ENCODE data around the gene RNMT. TPM values are rescaled to one million over a fixed set of nuclear protein-coding genes. Genes with fewer than 3 reads are reported as not detected.
"Not testable (repeated sequence)": the region's sequence is repeated elsewhere in the genome, so short reads cannot be mapped to it uniquely, and the experiment has no call there.

Gene RNMT
- total RNA-seq, 1 donor from 2014 or later, result 30.7 TPM

DNA sequence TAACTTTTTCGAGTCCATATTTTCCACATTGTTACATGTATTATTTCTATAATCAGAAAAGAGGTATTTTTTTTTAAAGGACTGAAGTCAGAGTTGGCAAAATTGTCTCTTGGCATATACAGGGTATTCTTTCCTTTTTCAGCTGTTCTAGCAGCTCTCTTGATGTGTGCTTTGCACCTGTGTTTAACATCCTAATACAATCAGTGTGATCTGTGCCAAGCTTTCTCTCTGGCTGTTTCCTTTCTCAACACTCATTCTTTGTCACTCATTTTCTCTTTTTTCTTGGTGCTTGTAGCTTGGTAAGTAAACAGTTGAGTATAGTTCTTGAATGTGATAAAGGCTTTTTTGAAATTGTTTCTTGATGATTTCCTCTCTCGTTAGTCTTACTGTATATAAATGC is 9.2 kb downstream of the RNMT start:
- Mint-ChIP-seq H3K4me1 (ENCODE audit: unreplicated experiment) (no peaks in the 10 kb centered on the region), H3K4me3 (ENCODE audit: unreplicated experiment) (no peak overlapping the region), H3K27me3 (ENCODE audit: unreplicated experiment) (no peaks in the 10 kb centered on the region), H3K27ac (ENCODE audit: unreplicated experiment) (no peak overlapping the region), H3K36me3 (ENCODE audit: low read depth, unreplicated experiment) (peaks cover 17% of the 10 kb centered on the region), H3K9me3 (ENCODE audit: unreplicated experiment) (no peaks in the 10 kb centered on the region)
- no peak for DNase-seq (ENCODE audit: low spot score)
- TF ChIP-seq, protein P1, sequence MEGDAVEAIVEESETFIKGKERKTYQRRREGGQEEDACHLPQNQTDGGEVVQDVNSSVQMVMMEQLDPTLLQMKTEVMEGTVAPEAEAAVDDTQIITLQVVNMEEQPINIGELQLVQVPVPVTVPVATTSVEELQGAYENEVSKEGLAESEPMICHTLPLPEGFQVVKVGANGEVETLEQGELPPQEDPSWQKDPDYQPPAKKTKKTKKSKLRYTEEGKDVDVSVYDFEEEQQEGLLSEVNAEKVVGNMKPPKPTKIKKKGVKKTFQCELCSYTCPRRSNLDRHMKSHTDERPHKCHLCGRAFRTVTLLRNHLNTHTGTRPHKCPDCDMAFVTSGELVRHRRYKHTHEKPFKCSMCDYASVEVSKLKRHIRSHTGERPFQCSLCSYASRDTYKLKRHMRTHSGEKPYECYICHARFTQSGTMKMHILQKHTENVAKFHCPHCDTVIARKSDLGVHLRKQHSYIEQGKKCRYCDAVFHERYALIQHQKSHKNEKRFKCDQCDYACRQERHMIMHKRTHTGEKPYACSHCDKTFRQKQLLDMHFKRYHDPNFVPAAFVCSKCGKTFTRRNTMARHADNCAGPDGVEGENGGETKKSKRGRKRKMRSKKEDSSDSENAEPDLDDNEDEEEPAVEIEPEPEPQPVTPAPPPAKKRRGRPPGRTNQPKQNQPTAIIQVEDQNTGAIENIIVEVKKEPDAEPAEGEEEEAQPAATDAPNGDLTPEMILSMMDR (IDR thresholded peaks at IDR 0.05; ENCODE audit: unreplicated experiment), result no peak

DNA sequence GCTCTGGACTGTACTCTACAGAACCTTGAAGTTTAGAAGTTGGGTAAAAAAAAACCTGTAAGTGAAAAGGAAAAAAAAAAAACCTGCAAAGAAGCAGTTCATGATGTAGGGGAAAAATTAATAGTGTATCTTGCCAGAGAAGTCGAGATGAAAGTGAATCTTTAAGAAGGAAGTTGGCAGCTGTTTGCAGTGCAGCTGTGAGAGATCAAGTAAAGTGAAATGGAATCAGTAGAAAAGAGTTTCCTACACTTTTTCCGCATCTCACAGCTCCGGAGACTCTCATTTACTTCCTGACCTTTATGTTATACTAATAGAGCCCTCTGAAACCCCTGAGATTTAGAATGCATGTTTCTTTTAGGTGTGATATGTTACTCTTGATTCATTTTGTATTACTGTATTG is 19.2 kb downstream of the RNMT start:
- no peak for DNase-seq (ENCODE audit: low spot score)
- TF ChIP-seq, protein P1 (IDR thresholded peaks at IDR 0.05; ENCODE audit: unreplicated experiment), result no peak
- H3K27me3 Mint-ChIP-seq (ENCODE audit: unreplicated experiment), result no peaks in the 10 kb centered on the region
- H3K4me1 Mint-ChIP-seq (ENCODE audit: unreplicated experiment), result no peaks in the 10 kb centered on the region
- H3K27ac Mint-ChIP-seq (ENCODE audit: unreplicated experiment), result no peak overlapping the region
- no peaks in the 10 kb centered on the region for H3K9me3 Mint-ChIP-seq (ENCODE audit: unreplicated experiment)
- no peak overlapping the region for H3K4me3 Mint-ChIP-seq (ENCODE audit: unreplicated experiment)
- H3K36me3 Mint-ChIP-seq (ENCODE audit: low read depth, unreplicated experiment), result peaks cover 29% of the 10 kb centered on the region

DNA sequence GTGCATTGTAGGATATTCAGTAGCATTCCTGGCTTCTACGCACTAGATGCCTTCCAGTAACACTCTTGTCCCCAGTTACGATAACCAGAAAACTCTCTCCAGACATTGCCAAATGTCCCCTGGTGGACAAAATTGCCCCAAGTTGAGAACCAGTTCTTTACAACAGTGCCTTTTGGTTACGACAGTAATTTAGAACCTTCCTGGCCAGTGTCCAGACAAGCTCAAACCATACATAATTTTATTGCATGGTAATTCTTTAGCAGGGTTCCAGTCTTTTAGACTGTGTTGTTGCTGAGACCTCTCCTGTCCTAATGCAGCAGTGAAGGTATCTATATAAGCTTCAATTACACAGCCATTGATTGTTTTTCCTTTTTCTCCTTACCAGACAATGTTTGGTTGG is 20.2 kb downstream of the RNMT start:
- Mint-ChIP-seq H3K27ac (ENCODE audit: unreplicated experiment) (no peak overlapping the region), H3K4me1 (ENCODE audit: unreplicated experiment) (no peaks in the 10 kb centered on the region), H3K9me3 (ENCODE audit: unreplicated experiment) (no peaks in the 10 kb centered on the region), H3K36me3 (ENCODE audit: low read depth, unreplicated experiment) (peaks cover 33% of the 10 kb centered on the region), H3K4me3 (ENCODE audit: unreplicated experiment) (no peak overlapping the region), H3K27me3 (ENCODE audit: unreplicated experiment) (peaks cover 2% of the 10 kb centered on the region)
- TF ChIP-seq, protein P1 (IDR thresholded peaks at IDR 0.05; ENCODE audit: unreplicated experiment), result no peak
- DNase-seq (ENCODE audit: low spot score), result no peak

DNA sequence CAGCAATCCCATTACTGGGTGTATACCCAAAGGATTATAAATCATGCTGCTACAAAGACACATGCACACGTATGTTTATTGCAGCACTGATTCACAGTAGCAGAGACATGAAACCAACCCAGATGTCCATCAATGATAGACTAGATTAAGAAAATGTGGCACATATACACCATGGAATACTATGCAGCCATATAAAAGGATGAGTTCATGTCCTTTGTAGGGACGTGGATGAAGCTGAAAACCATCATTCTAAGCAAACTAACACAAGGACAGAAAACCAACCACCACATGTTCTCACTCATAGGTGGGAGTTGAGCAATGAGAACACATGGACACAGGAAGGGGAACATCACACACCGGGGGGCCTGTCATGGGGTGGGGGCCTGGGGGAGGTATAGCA is 25.1 kb downstream of the RNMT start:
- H3K27me3 Mint-ChIP-seq (ENCODE audit: unreplicated experiment); H3K4me1 Mint-ChIP-seq (ENCODE audit: unreplicated experiment); H3K4me3 Mint-ChIP-seq (ENCODE audit: unreplicated experiment); H3K9me3 Mint-ChIP-seq (ENCODE audit: unreplicated experiment); H3K27ac Mint-ChIP-seq (ENCODE audit: unreplicated experiment); DNase-seq (ENCODE audit: low spot score): not testable (repeated sequence)
- peaks cover 41% of the 10 kb centered on the region for H3K36me3 Mint-ChIP-seq (ENCODE audit: low read depth, unreplicated experiment)

DNA sequence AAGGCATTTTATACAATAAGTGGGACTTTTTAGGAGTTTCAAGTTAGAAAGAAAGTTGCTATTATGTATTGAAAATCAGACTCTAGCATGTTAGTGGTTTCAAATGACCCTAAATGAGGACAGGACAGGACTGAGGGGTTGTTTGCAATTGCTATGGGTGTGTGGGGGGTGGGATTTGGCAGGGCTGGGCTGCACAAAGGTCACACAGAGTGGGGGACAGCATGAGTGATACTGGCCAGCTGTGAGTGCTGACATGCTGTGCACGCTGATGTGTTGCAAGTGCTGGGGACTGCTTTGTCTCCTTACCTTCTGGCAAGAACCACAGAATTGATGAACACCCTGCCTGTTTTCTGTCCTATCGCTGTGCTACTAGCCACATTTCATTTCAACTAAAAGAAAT is 29.8 kb downstream of the RNMT start:
- H3K27ac Mint-ChIP-seq (ENCODE audit: unreplicated experiment), result no peak overlapping the region
- H3K4me3 Mint-ChIP-seq (ENCODE audit: unreplicated experiment), result peak overlapping the region; percentile 59
- H3K27me3 Mint-ChIP-seq (ENCODE audit: unreplicated experiment), result peaks cover under 1% of the 10 kb centered on the region
- TF ChIP-seq, protein P1 (IDR thresholded peaks at IDR 0.05; ENCODE audit: unreplicated experiment), result no peak
- no peaks in the 10 kb centered on the region for H3K9me3 Mint-ChIP-seq (ENCODE audit: unreplicated experiment)
- H3K36me3 Mint-ChIP-seq (ENCODE audit: low read depth, unreplicated experiment), result peaks cover 40% of the 10 kb centered on the region
- peaks cover 2% of the 10 kb centered on the region for H3K4me1 Mint-ChIP-seq (ENCODE audit: unreplicated experiment)
- DNase-seq (ENCODE audit: low spot score), result no peak

DNA sequence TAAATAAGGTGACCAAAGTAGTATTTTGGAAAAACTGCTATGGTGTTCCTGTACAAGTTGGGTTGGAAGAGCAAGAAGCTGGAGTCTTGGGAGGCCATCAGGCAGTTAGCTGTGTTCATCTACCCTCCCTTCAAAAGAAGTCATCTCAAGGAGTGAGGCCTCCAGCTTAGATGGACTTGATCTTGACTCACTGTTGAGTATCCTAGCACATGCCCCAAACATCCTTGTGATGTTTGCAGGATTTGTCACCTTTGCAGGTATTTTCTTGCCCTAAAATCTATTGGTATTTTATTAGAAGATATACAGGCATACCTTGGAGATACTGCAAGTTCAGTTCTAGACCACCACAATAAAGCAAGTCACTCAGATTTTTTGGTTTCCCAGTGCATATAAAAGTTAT is 30.2 kb downstream of the RNMT start:
- Mint-ChIP-seq H3K4me3 (ENCODE audit: unreplicated experiment) (no peak overlapping the region), H3K27ac (ENCODE audit: unreplicated experiment) (no peak overlapping the region), H3K4me1 (ENCODE audit: unreplicated experiment) (peaks cover 3% of the 10 kb centered on the region), H3K27me3 (ENCODE audit: unreplicated experiment) (no peaks in the 10 kb centered on the region), H3K36me3 (ENCODE audit: low read depth, unreplicated experiment) (peaks cover 36% of the 10 kb centered on the region), H3K9me3 (ENCODE audit: unreplicated experiment) (no peaks in the 10 kb centered on the region)
- DNase-seq (ENCODE audit: low spot score), result no peak
- TF ChIP-seq, protein P1 (IDR thresholded peaks at IDR 0.05; ENCODE audit: unreplicated experiment), result no peak
